ENCODE measurements around the gene TOGARAM2.

The TOGARAM2 gene

GRCh38 chr2:28993206-28993960, 12.3 kb downstream of the TOGARAM2 start:
- TF ChIP-seq CTCF (IDR thresholded peaks at IDR 0.05; ENCODE audit: insufficient read depth, low read length, missing control alignments) = no peak
- ChIA-PET POLR2A (no interaction called here), CTCF (no interaction called here)
- DNase-seq (ENCODE audit: low read depth, low spot score) = no peak
- no peak overlapping the region for H3K4me3 ChIP-seq (ENCODE audit: low read depth, low read length)

- TF ChIP-seq CTCF (IDR thresholded peaks at IDR 0.05; ENCODE audit: insufficient read depth, low read length, missing control alignments) = no peak
These were observed 13.0 kb downstream of the TOGARAM2 start for GRCh38 chr2:28994074-28994473.

GRCh38 chr2:28994679-28995078, 13.6 kb downstream of the TOGARAM2 start:
- no peak for DNase-seq (ENCODE audit: low read depth, low spot score)
- ChIA-PET CTCF (no interaction called here), POLR2A (no interaction called here)
- no peak overlapping the region for H3K4me3 ChIP-seq (ENCODE audit: low read depth, low read length)
- no peak for TF ChIP-seq CTCF (IDR thresholded peaks at IDR 0.05; ENCODE audit: insufficient read depth, low read length, missing control alignments)

More at GRCh38 chr2:28994074-28994473, 13.0 kb downstream of the TOGARAM2 start:
- POLR2A ChIA-PET = no interaction called here
- DNase-seq (ENCODE audit: low read depth, low spot score) = no peak
- CTCF ChIA-PET = no interaction called here
- H3K4me3 ChIP-seq (ENCODE audit: low read depth, low read length) = no peak overlapping the region

GRCh38 chr2:28995765-28996750, 15.0 kb downstream of the TOGARAM2 start:
- ChIA-PET CTCF (interaction anchor here (1.2 kb wide), 1 partner anchor 37 kb away, joined by 4 read pairs; no protein-coding TSS in a partner anchor), POLR2A (no interaction called here)
- no peak for DNase-seq (ENCODE audit: low read depth, low spot score)
- no peak overlapping the region for H3K4me3 ChIP-seq (ENCODE audit: low read depth, low read length)
- TF ChIP-seq CTCF (IDR thresholded peaks at IDR 0.05; ENCODE audit: insufficient read depth, low read length, missing control alignments) = no peak

GRCh38 chr2:28997237-28997846, 16.2 kb downstream of the TOGARAM2 start:
- DNase-seq (ENCODE audit: low read depth, low spot score) = no peak
- CTCF ChIA-PET = interaction anchor here (1.2 kb wide), 1 partner anchor 39 kb away, joined by 4 read pairs; no protein-coding TSS in a partner anchor
- POLR2A ChIA-PET = no interaction called here
- no peak for TF ChIP-seq CTCF (IDR thresholded peaks at IDR 0.05; ENCODE audit: insufficient read depth, low read length, missing control alignments)
- no peak overlapping the region for H3K4me3 ChIP-seq (ENCODE audit: low read depth, low read length)
